Keratinocyte (primary cell): Measurements from ENCODE around the gene SEPTIN14.

Experiments used
- CTCF ChIP-seq, 3 experiments: IDR thresholded peaks in 1 of 3; conservative IDR thresholded peaks in 1 of 3; optimal IDR thresholded peaks in 1 of 3; 2 replicates in 2 of 3; 3 replicates in 1 of 3; pipeline versions ENCODE3 to v1.5.1; 2011; ENCODE audit warnings: low read length in 3 of 3, mild to moderate bottlenecking in 3 of 3, moderate library complexity in 2 of 3, control low read depth in 1 of 3, inconsistent platforms in 1 of 3; ENCODE audit not compliant: insufficient read depth in 2 of 3; ENCODE audit errors: extremely low read depth in 1 of 3
- EZH2 ChIP-seq: IDR thresholded peaks from one replicate; pipeline ENCODE4 v1.6.1; 2012; ENCODE audit warnings: inconsistent platforms, mild to moderate bottlenecking, low read length, moderate library complexity

GRCh38 chr7:55775051-55775420, 87.5 kb downstream of the SEPTIN14 start:
- TF ChIP-seq CTCF (optimal IDR thresholded peaks at IDR 0.05 in 1 of 3, IDR thresholded peaks at IDR 0.05 in 1 of 3, conservative IDR thresholded peaks at IDR 0.05 in 1 of 3; ENCODE audit: extremely low read depth in 1 of 3, insufficient read depth in 2 of 3, low read length in 3 of 3) (no peak), EZH2 (no peak)
